ENCODE measurements around the gene PTPRN2. TPM values are rescaled to one million over a fixed set of nuclear protein-coding genes. Genes with fewer than 3 reads are reported as not detected.

Gene PTPRN2
- total and polyA plus RNA-seq, 2 of the 8 experiments (the other 6 are each of a cell fraction or from before 2014, with no cell fraction given) = 2.6 to 4.5 TPM

- no peak overlapping the region for H2BK20ac ChIP-seq (ENCODE audit: low read length)
- H3K4me2 ChIP-seq (ENCODE audit: insufficient read depth in 1 of 2, low read depth in 2 of 2, low read length in 2 of 2) = no peak overlapping the region
- POLR2A ChIA-PET (ENCODE audit: partially characterized antibody) = no interaction called here
- no peak overlapping the region for H4K5ac ChIP-seq (ENCODE audit: insufficient read length, low read depth, low read length)
- H3K27me3 ChIP-seq (replicated peaks in 1 of 4; ENCODE audit: control insufficient read depth in 3 of 4, extremely low read depth in 1 of 4, insufficient read depth in 3 of 4, low read length in 3 of 4) = no peaks in the 10 kb centered on the region
- H3K56ac ChIP-seq (replicated peaks; ENCODE audit: insufficient read length, low read depth, low read length) = no peak overlapping the region
- H3K9me3 ChIP-seq (ENCODE audit: insufficient read depth in 2 of 2, low read depth in 1 of 2, low read length in 1 of 2) = peaks cover 5 to 15% of the 10 kb centered on the region in 2 experiments; a peak in 1 of 4 replicates
- no peak overlapping the region for H2BK12ac ChIP-seq (ENCODE audit: low read depth, low read length)
- H2BK5ac ChIP-seq (ENCODE audit: low read depth, low read length) = no peak overlapping the region
- 0 out of 2 replicates have a peak overlapping the region, but pooled peaks have one; percentile 29 for H2BK15ac ChIP-seq (ENCODE audit: low read length)
- H3K18ac ChIP-seq (ENCODE audit: extremely low read depth, low read length) = no peak overlapping the region
- H3K27ac ChIP-seq (ENCODE audit: low read depth, low read length) = no peak overlapping the region
- 91% methylated on average over 16 of the region's 16 CpGs; no CpG with 5 or more reads in 1 of the 2 experiments for WGBS, 2 experiments (ENCODE audit: extremely low coverage in 1 of 2, insufficient coverage in 1 of 2, insufficient read length in 1 of 2, insufficient replicate concordance in 2 of 2, low coverage in 1 of 2, low lambda C conversion rate in 2 of 2, missing lambda C conversion rate in 1 of 2)
- no peak overlapping the region for H4K91ac ChIP-seq (replicated peaks; ENCODE audit: insufficient read length, low read length)
- H4K20me1 ChIP-seq (replicated peaks in 1 of 2; ENCODE audit: control insufficient read depth in 1 of 2, insufficient read depth in 2 of 2, low read length in 2 of 2) = peaks cover 0 to 1% of the 10 kb centered on the region in 2 experiments
- no peak overlapping the region for H2AFZ ChIP-seq (ENCODE audit: low read length)
- no peak overlapping the region for H3K9ac ChIP-seq (replicated peaks in 1 of 4; ENCODE audit: extremely low read depth in 1 of 4, low read depth in 3 of 4, low read length in 3 of 4)
- no peaks in the 10 kb centered on the region for H3K4me1 ChIP-seq (replicated peaks in 1 of 4; ENCODE audit: control insufficient read depth in 3 of 4, insufficient read depth in 4 of 4, low read length in 3 of 4)
- H3K4me3 ChIP-seq (ENCODE audit: extremely low read depth in 1 of 4, insufficient read depth in 2 of 4, low read depth in 3 of 4, low read length in 4 of 4) = no peak overlapping the region
- CTCF ChIA-PET (ENCODE audit: partially characterized antibody) = no interaction called here
- FAIRE-seq (no peak), DNase-seq (ENCODE audit: low read depth in 1 of 2, low spot score in 2 of 2) (no peak)
- no peak overlapping the region for H3K4ac ChIP-seq (replicated peaks; ENCODE audit: insufficient read length, low read depth, low read length)
- no peak overlapping the region for H3K23ac ChIP-seq (ENCODE audit: insufficient read length)
- no peak overlapping the region for H4K8ac ChIP-seq (ENCODE audit: extremely low read depth, insufficient read depth, low read length)
- H2BK120ac ChIP-seq (replicated peaks; ENCODE audit: low read depth, low read length) = no peak overlapping the region
- no peaks in the 10 kb centered on the region for H3K36me3 ChIP-seq (ENCODE audit: control insufficient read depth in 2 of 4, insufficient read depth in 4 of 4, low read length in 3 of 4)
- no peaks in the 10 kb centered on the region for H3K23me2 ChIP-seq (ENCODE audit: low read depth, low read length)
- H3K79me1 ChIP-seq (ENCODE audit: low read depth, low read length) = no peaks in the 10 kb centered on the region
- H3K79me2 ChIP-seq (ENCODE audit: control insufficient read depth in 1 of 2, insufficient read depth in 2 of 2, low read length in 2 of 2) = no peaks in the 10 kb centered on the region
- no peak overlapping the region for H2AK5ac ChIP-seq (ENCODE audit: low read depth, low read length)
- H3K14ac ChIP-seq (ENCODE audit: insufficient read length) = no peak overlapping the region
- no peak for TF ChIP-seq KDM1A (IDR thresholded peaks at IDR 0.05; ENCODE audit: borderline replicate concordance, low read length)
- no peak for TF ChIP-seq SIN3A (conservative IDR thresholded peaks at IDR 0.05 in 1 of 2, IDR thresholded peaks at IDR 0.05 in 1 of 2; ENCODE audit: low read depth in 1 of 2, low read length in 2 of 2)
- no peak for TF ChIP-seq GTF2F1 (IDR thresholded peaks at IDR 0.05; ENCODE audit: borderline replicate concordance, low read depth, low read length)
- no peak for TF ChIP-seq CTBP2 (IDR thresholded peaks at IDR 0.05; ENCODE audit: borderline replicate concordance, insufficient read depth, insufficient read length, low read length)
- TF ChIP-seq CREB1 (IDR thresholded peaks at IDR 0.05) = no peak
- no peak for TF ChIP-seq SP4 (IDR thresholded peaks at IDR 0.05; ENCODE audit: low read length)
- TF ChIP-seq CBX8 (IDR thresholded peaks at IDR 0.05; ENCODE audit: borderline replicate concordance, low read depth, low read length) = no peak
- no peak for TF ChIP-seq EGR1 (IDR thresholded peaks at IDR 0.05; ENCODE audit: borderline replicate concordance, low read depth, low read length)
Observed at GRCh38 chr7:158369866-158370265, 217.8 kb downstream of the PTPRN2 start.

All from H1 (cell line).